ENCODE measurements around the gene SPEM1. TPM values are rescaled to one million over a fixed set of nuclear protein-coding genes. Genes with fewer than 3 reads are reported as not detected.
A peak's percentile ranks its signal among the peaks of the same experiment; 100 is the strongest.

SPEM1 gene
- total RNA-seq, 3 donors from 2014 or later (not counting 1 experiment from before 2014, with no cell fraction given), result not detected

GRCh38 chr17:7380321-7380720 lies 39.8 kb upstream of the SPEM1 start:
- Histone ChIP-seq H3K4me1 (ENCODE audit: control insufficient read depth, insufficient read depth, low read length) (peaks cover 22% of the 10 kb centered on the region), H3K9me3 (ENCODE audit: control insufficient read depth, insufficient read depth, low read length) (no peaks in the 10 kb centered on the region), H3K4me3 (ENCODE audit: low read length) (no peak overlapping the region), H3K27me3 (ENCODE audit: control insufficient read depth, insufficient read depth, low read length) (peaks cover 27% of the 10 kb centered on the region), H3K36me3 (ENCODE audit: control insufficient read depth, insufficient read depth, low read length) (no peaks in the 10 kb centered on the region), H3K27ac (ENCODE audit: low read length) (no peak overlapping the region)
- no peak for DNase-seq
- TF ChIP-seq CTCF (IDR thresholded peaks at IDR 0.05), result no peak
- ATAC-seq, result no peak
- no peak overlapping the region for H3K27ac Mint-ChIP-seq
- intact Hi-C loops (cut with micrococcal nuclease), result no loop called here
- H3K4me3 Mint-ChIP-seq, result no peak overlapping the region
- H3K9me3 Mint-ChIP-seq, result no peaks in the 10 kb centered on the region
- peaks cover 10% of the 10 kb centered on the region for H3K36me3 Mint-ChIP-seq
- H3K27me3 Mint-ChIP-seq (ENCODE audit: low read depth in 2 of 2), result peaks cover 30 to 48% of the 10 kb centered on the region in 2 donors
- peaks cover 0 to 11% of the 10 kb centered on the region in 2 donors for H3K4me1 Mint-ChIP-seq
- WGBS (ENCODE audit: insufficient coverage), result 63% methylated on average over 7 of the region's 7 CpGs

- H3K27me3 Mint-ChIP-seq (ENCODE audit: low read depth in 2 of 2), result peaks cover 30 to 48% of the 10 kb centered on the region in 2 donors
- Histone ChIP-seq H3K9me3 (ENCODE audit: control insufficient read depth, insufficient read depth, low read length) (no peaks in the 10 kb centered on the region), H3K4me1 (ENCODE audit: control insufficient read depth, insufficient read depth, low read length) (peaks cover 22% of the 10 kb centered on the region), H3K27me3 (ENCODE audit: control insufficient read depth, insufficient read depth, low read length) (peaks cover 27% of the 10 kb centered on the region), H3K4me3 (ENCODE audit: low read length) (no peak within 1 kb of the TSS), H3K27ac (ENCODE audit: low read length) (no peak within 1 kb of the TSS), H3K36me3 (ENCODE audit: control insufficient read depth, insufficient read depth, low read length) (no peaks in the 10 kb centered on the region)
- H3K36me3 Mint-ChIP-seq, result peaks cover 10% of the 10 kb centered on the region
- no peak within 1 kb of the TSS for H3K4me3 Mint-ChIP-seq
- DNase-seq (no peak), ATAC-seq (no peak)
- WGBS (ENCODE audit: insufficient coverage), result 10% methylated on average over 51 of the region's 52 CpGs
- H3K27ac Mint-ChIP-seq, result no peak within 1 kb of the TSS
- no peaks in the 10 kb centered on the region for H3K9me3 Mint-ChIP-seq
- no peak for TF ChIP-seq CTCF (IDR thresholded peaks at IDR 0.05)
- H3K4me1 Mint-ChIP-seq, result peaks cover 0 to 11% of the 10 kb centered on the region in 2 donors
- intact Hi-C loops (cut with micrococcal nuclease), result no loop called here
Measured at GRCh38 chr17:7380855-7381683, 39.1 kb upstream of the SPEM1 start, which contains the start of gene TNK1. Gene TNK1, plus strand, starts transcription at chr17:7381089. Its CDS starts 1,838 bp downstream, at chr17:7382927.

- Mint-ChIP-seq H3K27ac (no peak overlapping the region), H3K4me3 (peak overlapping the region; percentile 55), H3K27me3 (ENCODE audit: low read depth in 2 of 2) (peaks cover 30 to 38% of the 10 kb centered on the region in 2 donors), H3K4me1 (peaks cover 0 to 11% of the 10 kb centered on the region in 2 donors), H3K36me3 (peaks cover 10% of the 10 kb centered on the region), H3K9me3 (no peaks in the 10 kb centered on the region)
- H3K4me3 ChIP-seq (ENCODE audit: low read length), result no peak overlapping the region
- DNase-seq, result no peak
- peaks cover 22% of the 10 kb centered on the region for H3K4me1 ChIP-seq (ENCODE audit: control insufficient read depth, insufficient read depth, low read length)
- WGBS (ENCODE audit: insufficient coverage), result 99% methylated on average over 10 of the region's 10 CpGs
- TF ChIP-seq CTCF (IDR thresholded peaks at IDR 0.05), result no peak
- no peak overlapping the region for H3K27ac ChIP-seq (ENCODE audit: low read length)
- H3K9me3 ChIP-seq (ENCODE audit: control insufficient read depth, insufficient read depth, low read length), result no peaks in the 10 kb centered on the region
- ATAC-seq, result no peak
- H3K27me3 ChIP-seq (ENCODE audit: control insufficient read depth, insufficient read depth, low read length), result peaks cover 27% of the 10 kb centered on the region
- H3K36me3 ChIP-seq (ENCODE audit: control insufficient read depth, insufficient read depth, low read length), result no peaks in the 10 kb centered on the region
- intact Hi-C loops (cut with micrococcal nuclease), result no loop called here
Measured at GRCh38 chr17:7382901-7383300, 37.2 kb upstream of the SPEM1 start.
